HG03520 (cell line): ENCODE results near the gene CHSY1.

ENCODE experiments used
- ATAC-seq: cut with Tn5 transposase; IDR thresholded peaks from one replicate; pipeline ENCODE4 v1.9.1; 2021; ENCODE audit warnings: mild to moderate bottlenecking, moderate library complexity; ENCODE audit not compliant: unreplicated experiment

CHSY1 gene

DNA sequence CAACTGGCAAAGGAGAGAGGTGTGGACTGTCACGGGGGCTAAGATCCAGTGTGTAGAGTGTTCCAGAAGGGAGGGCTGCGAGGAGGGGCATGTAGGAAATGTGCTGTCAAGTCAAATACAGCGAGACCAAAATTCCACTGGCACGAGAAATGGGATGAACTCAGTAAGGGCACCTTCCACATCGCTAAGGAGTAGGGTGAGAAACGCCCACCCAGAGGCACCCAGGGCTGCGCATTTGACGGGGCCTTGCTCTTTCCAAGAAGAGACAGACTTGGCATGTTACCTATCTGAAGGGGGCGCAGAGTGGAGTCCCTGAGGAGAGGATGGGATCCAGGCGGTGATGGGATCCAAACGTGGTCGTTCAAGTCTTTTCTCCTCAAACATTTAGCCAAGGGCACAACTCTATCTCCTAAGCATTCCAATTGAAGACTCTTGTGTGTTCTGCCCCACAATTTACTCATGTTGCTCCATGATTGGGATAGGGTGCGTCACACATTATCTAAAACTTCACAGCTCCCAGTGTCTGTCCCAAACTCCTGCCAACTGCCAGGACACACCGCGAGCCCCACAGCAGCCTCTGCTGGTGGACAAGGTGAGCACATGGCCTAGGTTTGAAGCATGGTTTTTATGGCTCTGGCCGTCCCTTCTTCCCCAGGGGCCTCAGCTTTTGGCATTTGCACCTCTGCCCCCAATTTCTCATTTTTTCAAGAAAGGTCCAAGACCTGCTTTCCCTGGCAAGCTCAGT is 17.8 kb upstream of the CHSY1 start:
- ATAC-seq: no peak

DNA sequence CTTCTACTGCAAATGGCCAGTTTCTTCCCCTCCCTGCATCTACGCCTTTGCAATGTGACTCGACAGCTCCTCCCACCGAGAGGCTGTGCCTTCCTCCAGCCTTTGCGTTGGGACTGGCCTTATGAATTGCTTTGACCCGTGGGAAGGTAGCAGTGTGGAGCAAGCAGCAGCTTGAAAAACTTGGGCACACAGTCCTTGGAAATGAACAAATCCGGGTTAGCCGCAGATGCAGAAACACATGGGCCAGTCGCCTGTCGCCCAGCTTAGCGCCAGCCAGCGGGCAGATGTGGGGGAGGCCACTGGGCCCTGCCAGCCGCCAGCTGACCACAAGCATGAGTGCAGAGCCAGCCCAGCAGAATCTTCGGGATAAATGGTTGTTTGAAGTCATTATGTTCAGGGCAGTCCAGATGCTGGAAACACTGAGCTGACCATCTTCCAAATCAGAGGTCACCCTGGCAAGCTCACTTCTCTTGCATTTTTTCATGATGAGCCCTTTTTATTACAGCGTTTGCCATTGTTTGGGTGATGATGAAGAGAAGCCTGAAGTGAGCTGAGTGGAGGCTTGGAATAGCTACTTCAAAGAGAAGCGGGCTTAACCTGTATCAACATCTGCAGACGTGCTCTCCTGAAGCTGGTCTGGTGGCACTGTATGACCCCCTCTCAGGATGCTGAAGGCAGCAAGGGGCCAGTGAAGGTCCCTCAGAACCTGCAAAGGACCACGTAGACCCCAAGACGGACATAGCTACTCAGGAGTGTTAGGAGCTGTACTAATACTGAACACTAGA is 15.7 kb upstream of the CHSY1 start:
- no peak for ATAC-seq

DNA sequence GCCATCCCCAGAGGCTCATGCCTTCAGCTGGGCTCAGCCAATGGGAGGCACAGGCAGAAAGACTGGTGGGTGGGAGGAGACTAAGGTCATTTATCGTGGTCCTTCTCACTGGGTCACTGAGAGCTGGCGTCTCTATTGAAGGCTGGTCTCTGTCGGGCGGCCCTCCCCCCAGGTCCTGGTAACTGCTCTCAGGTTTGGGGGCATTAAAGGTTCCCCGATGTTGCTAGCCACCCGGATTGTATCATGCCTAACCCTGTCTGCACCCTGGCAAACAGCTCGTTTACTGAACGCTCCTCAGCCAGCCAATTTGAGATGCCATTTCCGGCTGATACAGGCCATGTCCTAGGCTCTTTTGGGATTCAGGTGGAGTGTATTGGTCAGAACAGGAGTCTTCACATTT is 14.9 kb upstream of the CHSY1 start:
- ATAC-seq: no peak

DNA sequence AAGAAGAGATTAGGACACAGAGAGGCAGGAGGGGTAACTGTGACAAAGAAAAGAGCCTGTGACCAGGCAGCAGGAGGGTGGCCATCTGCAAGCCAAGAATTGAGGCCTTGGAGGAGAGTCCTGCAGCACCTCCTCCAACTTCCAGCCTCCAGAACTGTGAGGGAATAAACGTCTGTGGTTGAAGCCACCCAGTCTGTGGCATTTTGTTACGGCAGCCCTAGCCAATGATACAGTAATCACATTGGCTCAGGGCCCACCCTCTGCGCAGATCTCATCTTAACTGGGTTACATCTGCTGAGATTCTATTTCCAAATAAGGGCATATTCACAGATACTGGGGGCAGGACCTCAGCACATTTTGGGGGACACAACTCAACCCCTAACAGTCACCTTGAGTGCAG is 14.2 kb upstream of the CHSY1 start:
- no peak for ATAC-seq

DNA sequence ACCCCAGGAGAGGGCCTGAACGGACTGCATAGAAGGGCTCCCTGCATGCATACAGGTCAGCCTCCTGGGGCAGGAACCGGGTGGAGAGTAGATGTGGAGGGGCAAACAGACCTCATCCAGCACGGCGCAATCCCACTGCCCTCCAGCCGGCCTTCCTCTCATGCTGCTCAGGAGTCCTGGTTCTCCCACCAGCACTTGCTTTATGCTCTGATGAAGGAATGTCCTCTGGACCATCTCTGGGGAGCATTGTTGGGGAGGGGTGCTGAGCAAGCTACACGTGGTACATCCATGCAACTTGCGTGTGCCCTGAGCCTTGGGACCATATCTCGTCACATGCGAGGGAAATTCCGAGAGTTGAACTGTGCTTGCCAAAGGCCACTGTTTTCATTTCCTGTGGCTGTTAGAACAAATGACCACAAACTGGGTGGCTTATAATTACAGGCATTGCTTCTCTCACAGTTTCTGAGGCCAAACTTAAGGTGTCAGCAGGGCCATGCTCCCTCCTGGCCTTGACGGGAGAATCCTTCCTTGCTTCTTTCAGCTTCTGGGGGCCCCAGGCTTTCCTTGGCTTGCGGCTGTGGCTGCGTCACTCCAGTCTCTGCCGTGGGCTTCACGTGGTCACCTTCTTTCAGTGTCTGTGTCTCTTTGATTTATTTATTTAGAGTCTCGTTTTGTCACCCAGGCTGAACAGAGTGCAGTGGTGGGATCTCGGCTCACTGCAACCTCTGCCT is 13.2 kb upstream of the CHSY1 start:
- ATAC-seq: no peak

DNA sequence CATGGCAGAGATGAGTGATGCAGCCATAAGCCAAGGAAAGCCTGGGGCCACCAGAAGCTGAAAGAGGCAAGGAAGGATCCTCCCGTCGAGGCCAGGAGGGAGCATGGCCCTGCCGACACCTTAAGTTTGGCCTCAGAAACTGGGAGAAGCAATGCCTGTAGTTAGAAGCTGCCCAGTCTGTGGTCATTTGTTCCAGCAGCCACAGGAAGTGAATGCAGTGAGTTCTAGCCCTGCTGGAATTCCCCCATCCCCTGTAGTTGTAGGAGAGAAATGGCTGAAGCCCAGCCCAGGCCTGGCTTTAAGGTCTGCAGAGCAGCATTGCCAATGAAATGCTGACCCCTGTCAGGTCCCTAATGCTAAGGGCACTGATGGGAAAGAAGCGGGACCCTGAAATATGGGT is 12.2 kb upstream of the CHSY1 start:
- no peak for ATAC-seq

DNA sequence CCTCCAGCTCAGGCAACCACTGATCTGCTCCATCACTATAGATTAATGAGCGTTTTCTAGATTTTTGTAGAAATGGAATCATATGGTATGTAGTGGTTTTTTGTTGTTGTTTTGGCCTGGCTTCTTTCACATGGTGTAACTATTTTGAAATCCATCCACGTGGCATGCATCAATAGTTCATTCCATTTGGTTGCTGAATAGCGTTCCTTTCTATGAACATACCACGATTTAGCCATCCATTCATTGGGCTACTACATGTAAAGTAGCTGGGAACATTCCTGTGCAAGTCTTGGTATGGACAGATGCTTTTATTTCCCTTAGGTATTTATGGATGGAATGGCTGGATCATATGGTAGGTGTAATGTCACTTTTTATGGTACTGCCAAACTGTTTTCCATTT is 10.7 kb upstream of the CHSY1 start:
- no peak for ATAC-seq

DNA sequence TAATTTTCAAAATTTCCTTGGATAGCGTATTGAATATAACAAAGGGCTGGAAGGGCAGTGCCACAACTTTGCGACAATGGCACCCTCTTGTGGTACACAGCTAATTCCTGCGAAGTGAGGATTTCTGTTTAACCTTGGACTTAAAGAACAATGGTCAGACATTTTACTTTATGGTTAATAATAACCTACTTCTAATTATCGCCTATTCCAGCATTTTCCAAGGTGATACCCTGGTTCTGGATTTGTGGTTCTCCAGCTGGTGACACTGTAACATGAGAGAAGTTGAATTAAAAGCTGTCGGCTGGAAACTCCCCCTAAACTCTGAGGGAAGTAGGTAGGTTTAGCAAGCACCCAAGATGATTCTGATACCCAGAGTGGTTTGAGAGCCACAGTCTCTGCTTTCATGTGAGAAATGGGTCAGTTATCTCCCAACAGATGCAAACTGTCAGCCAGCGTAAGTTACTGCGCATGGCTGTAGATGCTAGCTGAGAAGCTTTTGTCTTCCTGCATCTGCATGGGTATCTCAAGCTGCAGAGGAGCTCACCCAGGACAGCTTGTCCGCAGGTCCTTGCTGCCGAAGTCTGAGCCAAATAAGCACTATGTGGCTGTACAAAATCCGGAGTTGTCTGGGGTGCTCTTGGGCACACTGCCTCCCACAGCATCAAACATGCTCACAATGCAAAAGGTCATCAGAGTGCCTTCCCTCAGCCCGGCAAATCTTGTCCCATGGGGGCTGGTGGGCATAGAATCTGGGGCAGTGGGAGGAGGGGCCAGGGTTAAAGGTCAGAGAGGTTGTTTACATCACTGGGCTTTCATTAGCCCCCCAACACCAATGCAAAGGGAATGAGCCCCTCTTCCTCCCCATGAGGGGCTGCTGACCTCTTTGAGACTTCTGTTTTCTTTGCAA is 6.6 kb upstream of the CHSY1 start:
- ATAC-seq: peak; percentile 51

DNA sequence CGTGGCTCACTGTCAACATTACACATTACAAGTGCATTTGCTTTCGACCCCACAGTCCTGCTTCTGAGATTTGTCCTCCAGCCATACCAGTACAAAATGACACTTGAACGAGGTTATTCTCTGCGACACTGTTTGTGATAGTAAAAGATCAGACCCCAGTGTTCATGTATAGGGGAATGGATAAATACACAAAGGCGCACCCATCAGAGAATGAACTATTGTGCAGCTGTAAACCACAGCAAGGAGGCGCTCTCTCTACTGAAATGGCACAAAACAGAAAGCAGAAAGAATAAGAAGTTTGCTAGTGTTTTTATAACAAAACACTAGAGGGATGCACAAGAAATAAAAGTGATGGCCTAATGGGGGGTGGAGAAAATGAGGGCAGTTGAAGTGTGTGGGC is 4.9 kb upstream of the CHSY1 start:
- no peak for ATAC-seq

DNA sequence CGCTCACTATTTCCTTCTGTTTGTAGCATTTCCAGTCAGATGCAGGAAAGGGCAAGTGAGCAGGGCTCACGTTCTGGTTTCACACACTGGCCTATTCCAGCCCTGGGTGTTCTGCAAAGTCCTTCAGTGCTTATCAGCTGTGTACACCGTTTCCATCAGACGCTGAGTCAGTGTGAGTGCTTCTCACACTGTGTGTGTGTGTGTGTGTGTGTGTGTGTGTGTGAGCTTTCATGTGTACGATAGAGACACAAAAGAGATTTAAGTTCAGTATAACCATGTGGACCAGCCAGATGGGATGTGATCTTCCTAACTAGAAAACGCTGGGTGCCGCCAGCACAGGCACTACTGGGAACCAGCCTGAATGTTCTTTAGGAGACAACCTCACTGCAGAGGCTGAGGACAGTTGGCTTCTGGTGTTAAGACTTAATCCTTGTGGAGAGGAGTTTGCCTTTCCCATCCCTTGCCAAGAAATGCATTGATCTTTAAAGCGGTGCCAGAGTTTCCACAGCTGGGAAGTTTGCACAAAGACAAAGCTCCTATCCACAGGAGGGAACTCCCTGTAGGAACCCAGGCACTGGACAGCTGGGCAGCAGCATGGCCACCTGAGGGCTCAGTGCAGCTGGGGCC is 3.9 kb upstream of the CHSY1 start:
- no peak for ATAC-seq

DNA sequence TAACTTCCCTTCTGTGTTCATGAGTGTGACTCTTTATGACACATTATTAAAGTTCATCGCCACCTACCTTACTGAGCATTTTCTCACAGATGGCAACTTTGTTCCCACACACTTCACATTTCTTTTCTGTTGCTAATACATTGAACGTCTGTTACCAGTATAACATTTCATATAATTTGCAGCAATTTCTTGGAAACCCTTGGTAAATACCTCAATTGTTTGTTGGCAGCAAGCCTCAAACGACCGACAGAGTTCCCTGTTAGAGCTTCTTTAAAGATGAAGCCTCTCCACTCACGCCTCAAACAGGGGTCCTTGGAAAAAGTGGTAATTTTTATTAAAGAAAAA is 3.2 kb upstream of the CHSY1 start:
- ATAC-seq: no peak

DNA sequence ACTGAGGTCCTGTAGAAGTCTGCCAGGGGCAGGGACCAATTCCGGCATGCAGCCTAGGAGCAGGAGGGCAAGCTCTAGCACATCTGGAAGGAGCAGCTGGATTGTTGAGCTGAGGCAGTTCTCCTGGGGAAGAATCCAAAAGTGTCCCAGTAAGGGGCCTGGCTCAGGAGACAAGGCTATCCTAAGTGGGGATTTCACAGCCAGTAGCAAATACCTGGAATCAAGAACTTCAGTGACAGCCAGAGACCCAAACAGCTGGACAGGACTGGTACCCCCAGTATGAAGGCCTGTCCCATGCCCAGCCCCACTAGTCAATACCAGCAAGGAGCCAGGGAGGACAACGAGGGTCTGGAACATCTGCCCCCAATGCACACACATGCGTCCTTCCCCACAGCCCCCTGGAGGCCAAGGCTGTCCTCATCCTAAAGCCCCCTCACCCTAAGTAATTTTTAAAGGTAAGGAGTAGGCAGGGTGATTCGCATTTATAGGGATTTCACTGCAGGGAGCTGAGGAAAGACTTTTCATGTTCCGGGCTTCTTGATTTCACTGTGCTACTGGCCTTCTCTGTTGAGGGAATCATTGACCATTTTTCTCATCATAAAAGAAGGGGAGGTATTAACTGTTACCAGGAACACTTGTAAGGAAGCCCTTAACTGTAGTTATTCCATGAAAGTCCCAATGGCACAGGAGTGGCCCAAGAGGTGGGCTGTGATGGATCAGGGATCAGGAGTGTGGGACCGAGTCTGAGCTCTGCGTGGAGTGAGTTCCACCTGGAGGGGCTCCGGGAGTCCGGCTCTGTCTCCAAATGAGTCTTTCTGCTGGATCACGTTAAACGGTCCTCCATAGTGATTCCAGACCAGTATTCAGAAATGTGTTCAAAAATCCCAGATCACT is 2.6 kb upstream of the CHSY1 start:
- ATAC-seq: no peak

DNA sequence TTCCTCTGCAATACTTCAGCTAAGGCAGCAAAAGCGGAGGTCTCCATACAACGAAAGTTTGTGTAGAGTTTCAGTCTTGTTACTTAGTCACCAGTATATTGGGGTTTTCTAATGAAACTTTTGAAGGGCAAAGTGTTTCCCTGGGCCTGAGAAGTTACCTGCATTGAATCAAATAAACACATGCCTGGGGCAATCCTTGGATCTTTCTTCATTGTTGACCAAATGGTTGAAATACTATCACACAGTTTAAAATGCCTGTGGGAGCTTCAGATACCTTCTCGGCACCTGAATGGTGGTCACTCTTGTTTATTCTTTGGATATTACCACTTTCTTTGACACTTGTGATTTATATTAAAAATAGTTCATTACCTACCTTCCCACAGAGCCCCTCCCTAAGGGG is 988 bp upstream of the CHSY1 start:
- ATAC-seq: no peak

DNA sequence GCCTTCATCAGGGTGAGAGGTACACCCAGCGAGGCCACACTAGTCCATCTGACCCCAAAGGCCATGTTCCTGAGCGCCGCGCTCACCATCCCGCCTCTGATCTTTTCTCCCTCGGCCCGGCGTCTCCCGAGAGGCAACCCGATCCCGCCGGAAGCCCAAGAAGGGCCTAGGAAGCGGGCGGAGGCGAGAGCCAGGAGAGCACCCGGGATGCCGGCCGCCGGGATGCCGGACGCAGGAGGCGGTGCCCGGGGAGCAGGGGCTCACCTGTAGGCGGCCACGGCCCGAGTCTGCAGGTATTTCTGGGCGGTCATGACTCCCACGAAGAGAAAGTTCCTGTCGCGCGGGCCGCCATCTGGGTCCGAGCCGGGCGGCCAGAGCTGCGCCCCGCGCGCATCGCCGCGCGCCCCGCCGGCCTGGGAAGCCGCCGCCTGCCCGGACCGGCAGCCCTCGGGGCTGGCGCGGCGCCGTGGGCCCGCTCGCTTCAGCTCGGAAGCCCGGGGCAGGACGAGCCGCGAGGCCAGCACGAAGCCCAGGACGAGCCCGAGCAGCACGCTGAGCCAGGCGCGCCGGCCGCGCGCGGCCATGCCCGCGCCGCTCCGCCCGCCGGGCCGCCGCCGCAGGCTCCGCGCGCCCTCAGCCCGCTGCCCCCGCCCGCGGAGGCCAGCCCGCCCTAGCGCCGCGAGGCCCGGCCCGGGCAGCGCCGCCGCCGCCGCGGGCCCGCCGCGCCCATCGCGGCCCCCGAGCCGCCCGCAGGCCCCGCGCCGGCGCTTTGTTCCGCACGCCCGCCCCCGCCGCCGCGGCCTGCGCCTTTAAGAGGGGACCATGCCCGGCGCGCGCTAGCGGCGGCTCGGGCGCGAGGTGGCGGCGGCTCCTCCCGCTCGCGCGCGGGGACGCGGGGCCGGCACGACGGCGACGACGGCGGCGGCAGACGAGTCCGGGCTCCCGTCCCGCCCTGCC is 697 bp downstream of the CHSY1 start:
- peak; percentile 26 for ATAC-seq

DNA sequence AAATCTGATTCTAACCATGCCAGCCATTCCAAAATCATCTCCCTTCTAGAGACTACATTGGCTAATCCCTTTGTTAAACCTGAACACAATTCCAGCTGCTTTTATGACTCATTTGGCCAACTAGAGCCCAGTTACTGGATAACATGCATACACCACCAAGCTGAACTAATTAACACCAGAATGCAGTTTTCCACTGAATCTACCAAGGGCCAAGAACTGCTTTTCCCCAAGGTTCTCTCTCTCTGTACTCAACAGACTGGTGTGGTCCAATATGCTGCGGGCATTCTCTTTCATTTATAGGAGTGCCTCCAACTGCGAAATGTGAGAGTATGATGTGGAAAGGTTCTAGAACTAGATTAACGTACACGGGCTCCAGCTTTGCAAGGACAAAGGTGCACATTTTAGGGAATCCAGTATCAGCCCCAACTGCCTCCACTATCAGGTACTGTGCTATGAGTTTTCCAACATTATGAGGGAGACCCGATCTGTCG is 1.5 kb downstream of the CHSY1 start:
- ATAC-seq: no peak

DNA sequence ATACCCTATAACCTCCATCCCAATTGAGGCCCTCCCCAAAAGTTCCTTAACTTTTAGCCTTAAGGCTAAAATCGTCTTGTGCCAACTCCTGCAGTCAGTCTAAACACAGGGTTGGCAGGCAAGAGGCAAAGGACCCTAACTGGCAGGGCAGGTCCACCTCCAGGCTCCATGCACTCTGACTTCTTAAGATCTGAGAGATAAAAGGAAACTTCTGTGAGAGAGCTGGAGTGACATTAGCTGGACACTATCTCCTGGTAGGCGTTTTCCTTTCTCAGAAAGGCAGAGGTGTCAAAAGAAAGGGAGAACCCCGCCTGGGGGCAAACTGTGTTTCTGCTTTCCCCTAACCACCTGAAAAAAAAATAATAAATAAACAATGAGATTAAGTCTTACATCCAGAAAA is 3.6 kb downstream of the CHSY1 start:
- no peak for ATAC-seq

DNA sequence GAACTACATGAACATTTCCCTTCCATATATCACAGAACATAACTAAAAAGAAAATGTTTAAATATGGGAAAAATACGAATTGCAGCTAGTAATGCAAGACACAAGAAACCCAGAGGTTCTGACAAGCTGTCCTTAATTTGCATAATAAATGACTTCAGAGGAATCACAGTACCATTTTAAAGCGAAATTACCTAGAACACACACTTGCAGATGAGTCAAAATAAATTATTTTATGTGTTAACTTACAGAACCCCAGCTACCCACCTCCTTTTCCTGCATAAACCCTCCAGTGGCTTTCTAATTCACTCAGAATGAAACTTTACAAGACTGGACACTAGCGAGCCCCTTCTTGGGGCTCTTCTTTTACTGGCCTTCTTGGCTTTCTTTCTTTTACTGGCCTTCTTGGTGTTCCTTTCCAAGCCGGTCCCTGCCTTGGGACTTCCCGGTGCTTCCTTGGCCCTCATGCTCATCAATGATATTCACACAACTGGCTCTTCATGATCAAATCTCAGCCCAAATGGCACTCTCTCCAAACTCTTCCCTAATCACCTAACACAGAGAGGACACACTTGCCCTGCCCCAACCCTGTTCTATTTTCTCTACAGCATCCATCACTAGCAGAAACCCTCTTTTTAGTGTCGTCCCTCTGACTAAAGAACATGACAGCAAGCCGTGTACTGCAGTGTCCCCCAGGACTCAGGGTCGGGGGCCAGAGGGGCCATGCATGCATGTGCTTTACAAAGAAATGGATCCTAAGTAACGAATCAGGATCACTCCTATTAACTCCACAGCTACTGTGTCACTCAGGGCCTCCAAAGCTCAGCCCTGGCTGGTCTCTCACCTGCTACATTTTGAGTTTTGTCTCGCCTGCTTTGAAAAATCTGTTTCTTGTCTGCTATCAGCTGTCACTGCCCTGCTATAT is 4.8 kb downstream of the CHSY1 start:
- no peak for ATAC-seq
